Activated T-cell treated with anti-CD3 and anti-CD28 coated beads, Interleukin-2, amount 50 U/mL, for 48 hours (primary cell): Measurements from ENCODE around the gene DEFB131B.
"Not testable (repeated sequence)": the region's sequence is repeated elsewhere in the genome, so short reads cannot be mapped to it uniquely, and the experiment has no call there.

Experiments used
- DNase-seq, 2 experiments: peaks; one replicate each; pipeline ENCODE4 v3.0.0-alpha.2; 2020

Gene DEFB131B

GRCh38 chr11:71878059-71878458 lies at the start of gene DEFB131B:
DEFB131B (plus strand) TSS chr11:71878453; CDS start chr11:71878453, 0 bp downstream.
- DNase-seq: not testable (repeated sequence)

GRCh38 chr11:71829247-71829646 lies 49.0 kb upstream of the DEFB131B start:
- not testable (repeated sequence) for DNase-seq

- not testable (repeated sequence) for DNase-seq
These were observed 48.6 kb upstream of the DEFB131B start for GRCh38 chr11:71829686-71830085.

- DNase-seq: not testable (repeated sequence)
These were observed 45.4 kb upstream of the DEFB131B start, which contains the start of gene DEFB108B for GRCh38 chr11:71832811-71833210. DEFB108B (plus strand) TSS chr11:71833200; CDS start chr11:71833200, 0 bp downstream.

- not testable (repeated sequence) for DNase-seq
These were observed 35.5 kb upstream of the DEFB131B start for GRCh38 chr11:71842720-71843119.

- DNase-seq: not testable (repeated sequence)
These were observed 34.9 kb upstream of the DEFB131B start for GRCh38 chr11:71843355-71843754.

GRCh38 chr11:71843858-71844257 lies 34.4 kb upstream of the DEFB131B start:
- DNase-seq: no peak

GRCh38 chr11:71853895-71854294 lies 24.4 kb upstream of the DEFB131B start:
- DNase-seq: not testable (repeated sequence)

- DNase-seq: not testable (repeated sequence)
These were observed 22.4 kb upstream of the DEFB131B start for GRCh38 chr11:71855880-71856279.

GRCh38 chr11:71860835-71861234 lies 17.4 kb upstream of the DEFB131B start:
- DNase-seq: not testable (repeated sequence)

GRCh38 chr11:71863978-71864627 lies 14.2 kb upstream of the DEFB131B start:
- not testable (repeated sequence) for DNase-seq

GRCh38 chr11:71867209-71867608 lies 11.0 kb upstream of the DEFB131B start:
- DNase-seq: not testable (repeated sequence)

GRCh38 chr11:71869931-71870330 lies 8.3 kb upstream of the DEFB131B start:
- not testable (repeated sequence) for DNase-seq

GRCh38 chr11:71870661-71871060 lies 7.6 kb upstream of the DEFB131B start:
- not testable (repeated sequence) for DNase-seq

- not testable (repeated sequence) for DNase-seq
These were observed 2.0 kb upstream of the DEFB131B start for GRCh38 chr11:71876262-71876661.

GRCh38 chr11:71885806-71886205 lies 7.6 kb downstream of the DEFB131B start:
- DNase-seq: not testable (repeated sequence)

- not testable (repeated sequence) for DNase-seq
These were observed 10.2 kb downstream of the DEFB131B start for GRCh38 chr11:71888335-71889010.

GRCh38 chr11:71889181-71889872 lies 11.1 kb downstream of the DEFB131B start:
- DNase-seq: not testable (repeated sequence)

- no peak for DNase-seq
These were observed 17.7 kb downstream of the DEFB131B start for GRCh38 chr11:71895961-71896360.

- not testable (repeated sequence) for DNase-seq
These were observed 22.9 kb downstream of the DEFB131B start for GRCh38 chr11:71901137-71901536.

- no peak for DNase-seq
These were observed 30.0 kb downstream of the DEFB131B start for GRCh38 chr11:71908218-71908617.

GRCh38 chr11:71910775-71911174 lies 32.5 kb downstream of the DEFB131B start:
- DNase-seq: not testable (repeated sequence)

- DNase-seq: peak; percentile 73 to 76
These were observed 33.2 kb downstream of the DEFB131B start for GRCh38 chr11:71911321-71911985.
